ENCODE results near the gene PDPK1.

The PDPK1 gene

DNA sequence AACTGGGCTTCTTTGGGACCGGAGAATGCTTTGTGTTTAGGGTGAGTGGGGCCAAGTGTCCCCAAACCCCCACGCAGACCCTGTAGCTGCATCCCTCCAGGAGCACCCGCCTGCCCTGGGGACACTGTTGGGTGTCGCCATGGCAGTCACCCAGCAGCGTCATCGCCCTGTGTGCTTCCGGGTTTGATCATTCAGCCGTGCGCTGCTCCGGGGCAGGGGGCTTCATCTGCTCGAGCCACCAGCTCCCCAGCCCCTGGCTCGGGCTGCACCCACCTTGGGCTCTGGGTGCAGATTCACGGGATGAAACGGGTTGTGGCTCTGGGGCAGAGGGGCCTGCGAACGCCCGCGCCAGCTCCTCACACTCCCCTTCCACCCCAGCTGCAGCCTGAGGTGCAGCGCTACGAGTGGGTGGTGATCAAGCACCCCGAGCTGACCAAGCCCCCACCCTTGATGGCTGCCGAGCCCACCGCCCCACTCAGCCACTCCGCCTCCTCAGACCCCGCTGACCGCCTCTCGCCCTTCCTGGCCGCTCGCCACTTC, 37.9 kb upstream of the PDPK1 start:
- no peak overlapping the region for H3K27ac ChIP-seq
- TF ChIP-seq, protein P1, sequence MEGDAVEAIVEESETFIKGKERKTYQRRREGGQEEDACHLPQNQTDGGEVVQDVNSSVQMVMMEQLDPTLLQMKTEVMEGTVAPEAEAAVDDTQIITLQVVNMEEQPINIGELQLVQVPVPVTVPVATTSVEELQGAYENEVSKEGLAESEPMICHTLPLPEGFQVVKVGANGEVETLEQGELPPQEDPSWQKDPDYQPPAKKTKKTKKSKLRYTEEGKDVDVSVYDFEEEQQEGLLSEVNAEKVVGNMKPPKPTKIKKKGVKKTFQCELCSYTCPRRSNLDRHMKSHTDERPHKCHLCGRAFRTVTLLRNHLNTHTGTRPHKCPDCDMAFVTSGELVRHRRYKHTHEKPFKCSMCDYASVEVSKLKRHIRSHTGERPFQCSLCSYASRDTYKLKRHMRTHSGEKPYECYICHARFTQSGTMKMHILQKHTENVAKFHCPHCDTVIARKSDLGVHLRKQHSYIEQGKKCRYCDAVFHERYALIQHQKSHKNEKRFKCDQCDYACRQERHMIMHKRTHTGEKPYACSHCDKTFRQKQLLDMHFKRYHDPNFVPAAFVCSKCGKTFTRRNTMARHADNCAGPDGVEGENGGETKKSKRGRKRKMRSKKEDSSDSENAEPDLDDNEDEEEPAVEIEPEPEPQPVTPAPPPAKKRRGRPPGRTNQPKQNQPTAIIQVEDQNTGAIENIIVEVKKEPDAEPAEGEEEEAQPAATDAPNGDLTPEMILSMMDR (IDR thresholded peaks at IDR 0.05) = no peak
- TF ChIP-seq ZFX (IDR thresholded peaks at IDR 0.05; ENCODE audit: borderline replicate concordance) = no peak

GRCh38 chr16:2500430-2500917, 37.3 kb upstream of the PDPK1 start:
- TF ChIP-seq, protein P1 (IDR thresholded peaks at IDR 0.05) = no peak
- no peak for TF ChIP-seq ZFX (IDR thresholded peaks at IDR 0.05; ENCODE audit: borderline replicate concordance)
- no peak overlapping the region for H3K27ac ChIP-seq

- TF ChIP-seq, protein P1 (IDR thresholded peaks at IDR 0.05) = peak; percentile 94
- no peak for TF ChIP-seq ZFX (IDR thresholded peaks at IDR 0.05; ENCODE audit: borderline replicate concordance)
- H3K27ac ChIP-seq = no peak overlapping the region
These were observed 36.7 kb upstream of the PDPK1 start for GRCh38 chr16:2500918-2501750.

- no peak for TF ChIP-seq ZFX (IDR thresholded peaks at IDR 0.05; ENCODE audit: borderline replicate concordance)
- TF ChIP-seq, protein P1 (IDR thresholded peaks at IDR 0.05) = no peak
- H3K27ac ChIP-seq = no peak overlapping the region
These were observed 35.6 kb upstream of the PDPK1 start for GRCh38 chr16:2501946-2502895.

GRCh38 chr16:2505695-2506094, 32.1 kb upstream of the PDPK1 start:
- H3K27ac ChIP-seq = no peak overlapping the region
- TF ChIP-seq ZFX (IDR thresholded peaks at IDR 0.05; ENCODE audit: borderline replicate concordance) = no peak
- TF ChIP-seq, protein P1 (IDR thresholded peaks at IDR 0.05) = no peak

DNA sequence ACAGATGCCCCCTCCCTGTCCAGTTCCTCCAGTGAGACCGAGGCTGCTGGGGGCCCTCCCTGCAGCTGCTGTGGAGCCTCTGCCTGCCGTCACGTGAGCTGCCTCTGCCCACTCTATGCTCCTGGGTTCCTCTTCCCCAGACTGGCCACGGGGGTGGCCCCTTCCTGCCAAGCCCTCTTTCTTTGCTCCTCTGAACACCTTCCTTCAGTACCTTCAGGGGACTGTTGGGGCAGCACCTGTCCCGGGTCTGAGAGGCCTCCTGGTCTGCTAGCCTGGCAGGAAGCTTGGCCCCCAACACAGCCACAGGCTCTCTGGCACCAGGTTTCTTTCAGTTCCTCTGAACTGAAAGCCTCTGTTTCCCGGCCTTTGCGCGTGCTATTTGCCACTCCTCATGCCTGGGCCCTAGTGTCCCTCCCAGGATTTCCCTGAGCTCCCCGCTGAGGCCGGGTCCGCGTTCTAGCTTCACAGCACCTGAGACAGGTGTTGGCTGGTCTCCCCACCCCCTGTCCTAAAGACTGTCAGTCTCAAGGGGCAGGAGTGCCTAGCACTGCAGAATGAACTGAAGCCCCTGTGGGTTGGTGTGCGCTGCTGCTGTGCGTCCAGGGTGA, 30.7 kb upstream of the PDPK1 start:
- no peak overlapping the region for H3K27ac ChIP-seq
- TF ChIP-seq ZFX (IDR thresholded peaks at IDR 0.05; ENCODE audit: borderline replicate concordance) = no peak
- TF ChIP-seq, protein P1 (IDR thresholded peaks at IDR 0.05) = no peak
